Neutrophil (primary cell): ENCODE data around the gene PTGR2.
A peak's percentile ranks its signal among the peaks of the same experiment; 100 is the strongest.
"Not testable (repeated sequence)": the region's sequence is repeated elsewhere in the genome, so short reads cannot be mapped to it uniquely, and the experiment has no call there.

Source experiments
- H3K27ac ChIP-seq: fragments of 200-600 bp; sonication (generic); 2 replicates; pipeline ENCODE4 v1.5.1; 2016; ENCODE audit warnings: mild to moderate bottlenecking, moderate library complexity
- H3K27me3 ChIP-seq: fragments of 200-600 bp; sonication (generic); 2 replicates; pipeline ENCODE4 v1.6.0; 2016; ENCODE audit warnings: mild to moderate bottlenecking
- H3K36me3 ChIP-seq: fragments of 200-600 bp; sonication (generic); 2 replicates; pipeline ENCODE4 v1.5.1; 2017
- H3K4me1 ChIP-seq, 2 experiments: fragments of 200-600 bp in 1 of 2; sonication (generic) in 1 of 2; 1 replicate in 1 of 2; 2 replicates in 1 of 2; pipeline versions ENCODE4 v1.5.1 to v1.6.1; 2013 to 2016; ENCODE audit warnings: low read depth in 1 of 2, low read length in 1 of 2, mild to moderate bottlenecking in 1 of 2, moderate library complexity in 1 of 2; ENCODE audit not compliant: control insufficient read depth in 1 of 2, insufficient read depth in 1 of 2
- H3K4me3 ChIP-seq, 2 experiments: fragments of 200-600 bp in 1 of 2; sonication (generic) in 1 of 2; 1 replicate in 1 of 2; 2 replicates in 1 of 2; pipeline ENCODE4 v1.5.1; 2013 to 2016; ENCODE audit warnings: low read depth in 1 of 2, low read length in 1 of 2, mild to moderate bottlenecking in 1 of 2, moderate library complexity in 1 of 2
- H3K9me3 ChIP-seq: fragments of 200-600 bp; sonication (generic); 2 replicates; pipeline ENCODE4 v1.5.1; 2016
- CTCF ChIP-seq: fragments of 200-600 bp; sonication (generic); IDR thresholded peaks from 2 replicates; pipeline ENCODE4 v1.5.1; 2016; ENCODE audit warnings: antibody characterized with exemption

PTGR2 gene

DNA sequence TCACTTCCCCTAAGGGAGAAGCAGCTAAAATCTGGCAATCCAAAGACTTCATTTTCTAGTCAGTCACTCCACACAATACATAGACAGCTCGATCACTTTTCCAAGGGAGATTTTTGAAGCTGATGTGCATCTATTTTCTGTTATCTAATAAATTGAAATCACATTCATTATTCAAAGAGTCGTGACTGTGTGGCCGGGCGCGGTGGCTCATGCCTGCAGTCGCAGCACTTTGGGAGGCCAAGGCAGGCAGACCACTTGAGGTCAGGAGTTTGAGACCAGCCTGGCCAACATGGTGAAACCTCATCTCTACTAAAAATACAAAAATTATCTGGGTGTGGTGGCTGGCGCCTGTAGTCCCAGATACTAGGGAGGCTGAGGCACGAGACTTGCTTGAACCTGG, 27.1 kb upstream of the PTGR2 start:
- no peak for TF ChIP-seq CTCF
- H3K27ac ChIP-seq: no peak overlapping the region
- no peaks in the 10 kb centered on the region for H3K9me3 ChIP-seq
- no peaks in the 10 kb centered on the region for H3K4me1 ChIP-seq
- H3K27me3 ChIP-seq: no peaks in the 10 kb centered on the region
- no peaks in the 10 kb centered on the region for H3K36me3 ChIP-seq
- no peak overlapping the region for H3K4me3 ChIP-seq

GRCh38 chr14:73825551-73826188, 26.0 kb upstream of the PTGR2 start:
- H3K9me3 ChIP-seq: no peaks in the 10 kb centered on the region
- no peaks in the 10 kb centered on the region for H3K27me3 ChIP-seq
- H3K27ac ChIP-seq: no peak overlapping the region
- H3K4me1 ChIP-seq: no peaks in the 10 kb centered on the region
- H3K4me3 ChIP-seq: no peak overlapping the region
- H3K36me3 ChIP-seq: no peaks in the 10 kb centered on the region
- TF ChIP-seq CTCF: peak; percentile 91

- H3K4me3 ChIP-seq, H3K9me3 ChIP-seq, H3K27ac ChIP-seq, H3K27me3 ChIP-seq, H3K4me1 ChIP-seq, H3K36me3 ChIP-seq: not testable (repeated sequence)
These were observed 24.4 kb upstream of the PTGR2 start for GRCh38 chr14:73827190-73827589.

- no peaks in the 10 kb centered on the region for H3K9me3 ChIP-seq
- H3K27ac ChIP-seq: no peak overlapping the region
- peaks cover 0 to 3% of the 10 kb centered on the region in 2 experiments for H3K4me1 ChIP-seq
- H3K36me3 ChIP-seq: no peaks in the 10 kb centered on the region
- TF ChIP-seq CTCF: no peak
- no peak overlapping the region for H3K4me3 ChIP-seq
- H3K27me3 ChIP-seq: no peaks in the 10 kb centered on the region
These were observed 22.6 kb upstream of the PTGR2 start for GRCh38 chr14:73829071-73829470.

- no peak overlapping the region for H3K4me3 ChIP-seq
- TF ChIP-seq CTCF: no peak
- H3K36me3 ChIP-seq: no peaks in the 10 kb centered on the region
- no peaks in the 10 kb centered on the region for H3K27me3 ChIP-seq
- no peaks in the 10 kb centered on the region for H3K9me3 ChIP-seq
- peaks cover 0 to 3% of the 10 kb centered on the region in 2 experiments for H3K4me1 ChIP-seq
- no peak overlapping the region for H3K27ac ChIP-seq
These were observed 21.9 kb upstream of the PTGR2 start for GRCh38 chr14:73829526-73830431.

DNA sequence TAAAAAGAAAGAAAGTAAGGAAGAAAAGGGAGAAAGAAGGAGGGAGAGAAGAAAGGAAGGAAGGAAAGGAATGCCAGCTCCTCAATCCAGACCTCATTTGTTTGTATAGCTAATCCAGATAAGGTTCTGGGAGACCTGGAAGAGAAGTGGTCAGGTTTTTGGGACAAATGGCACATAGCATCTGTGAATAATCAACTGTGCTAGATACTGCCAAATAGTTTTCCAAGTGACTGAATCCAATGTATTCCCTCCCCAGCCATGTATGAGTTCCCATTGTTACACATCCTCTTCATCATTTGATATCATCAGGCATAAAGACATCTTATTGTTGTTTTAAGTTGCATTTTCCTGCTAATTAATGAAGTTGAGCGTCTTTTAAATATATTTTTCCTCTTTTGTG, 18.6 kb upstream of the PTGR2 start:
- Histone ChIP-seq H3K9me3 (no peaks in the 10 kb centered on the region), H3K27me3 (no peaks in the 10 kb centered on the region), H3K4me3 (no peak overlapping the region), H3K27ac (no peak overlapping the region), H3K36me3 (no peaks in the 10 kb centered on the region), H3K4me1 (peaks cover 0 to 3% of the 10 kb centered on the region in 2 experiments)
- no peak for TF ChIP-seq CTCF
